CD4-positive, alpha-beta T cell (primary cell): ENCODE measurements around the gene CACNA1B. TPM values are rescaled to one million over a fixed set of nuclear protein-coding genes. Genes with fewer than 3 reads are reported as not detected.

Source experiments
- ATAC-seq: fragments of 200-7000 bp; cut with Tn5 transposase; one replicate; pipeline ENCODE4 v1.10.0; 2022; ENCODE audit warnings: mild to moderate bottlenecking; ENCODE audit not compliant: poor library complexity
- CTCF ChIA-PET: fragments of 350-600 bp; sonication (Branson Sonifier 250); formaldehyde crosslinking; loops from one replicate; lab custom pipeline; 2021; ENCODE audit warnings: antibody characterized with exemption, inconsistent platforms; lab: Charles Lee
- POLR2A ChIA-PET: fragments of 350-600 bp; sonication (Branson Sonifier 250); formaldehyde crosslinking; loops from one replicate; lab custom pipeline; 2021; ENCODE audit warnings: antibody characterized with exemption, inconsistent platforms; lab: Charles Lee
- DNase-seq, 14 experiments: peaks; one replicate each; pipeline ENCODE4 v3.0.0-alpha.2; 2013 to 2020; ENCODE audit warnings: mixed read lengths in 2 of 14
- H3K27ac ChIP-seq, 2 donors: one replicate each; pipeline versions ENCODE4 v1.5.1 to v1.7.0; 2013; ENCODE audit warnings: low read length in 2 of 2, low read depth in 1 of 2, mild to moderate bottlenecking in 1 of 2
- H3K27me3 ChIP-seq, 2 experiments: 1 replicate in 1 of 2; 2 replicates in 1 of 2; pipeline versions ENCODE4 v1.6.1 to v1.7.0; 2013; ENCODE audit warnings: low read length in 2 of 2, control low read depth in 1 of 2, mild to moderate bottlenecking in 1 of 2, moderate library complexity in 1 of 2; ENCODE audit not compliant: insufficient read depth in 2 of 2, control insufficient read depth in 1 of 2
- H3K36me3 ChIP-seq: one replicate; pipeline ENCODE4 v1.6.1; 2013; ENCODE audit warnings: low read length, control low read depth; ENCODE audit not compliant: insufficient read depth
- H3K4me1 ChIP-seq: one replicate; pipeline ENCODE4 v1.6.1; 2013; ENCODE audit warnings: low read length, control low read depth; ENCODE audit not compliant: insufficient read depth
- H3K4me3 ChIP-seq: one replicate; pipeline ENCODE4 v1.5.1; 2013; ENCODE audit warnings: mild to moderate bottlenecking, low read length, moderate library complexity
- H3K9me3 ChIP-seq, 2 experiments: 1 replicate in 1 of 2; 2 replicates in 1 of 2; pipeline versions ENCODE4 v1.6.1 to v1.7.0; 2013; ENCODE audit warnings: low read length in 2 of 2, mild to moderate bottlenecking in 2 of 2, control low read depth in 1 of 2, moderate library complexity in 1 of 2; ENCODE audit not compliant: control insufficient read depth in 1 of 2, insufficient read depth in 1 of 2
- H3K27ac Mint-ChIP-seq: one replicate; pipeline ENCODE4 v1.8.0; 2020; ENCODE audit warnings: mixed read lengths
- H3K27me3 Mint-ChIP-seq: one replicate; pipeline ENCODE4 v1.8.0; 2021; ENCODE audit warnings: mixed read lengths
- H3K36me3 Mint-ChIP-seq: one replicate; pipeline ENCODE4 v1.8.0; 2021; ENCODE audit warnings: low read depth, mixed read lengths
- H3K4me1 Mint-ChIP-seq: one replicate; pipeline ENCODE4 v1.8.0; 2021; ENCODE audit warnings: low read depth, mixed read lengths
- H3K4me3 Mint-ChIP-seq: one replicate; pipeline ENCODE4 v1.8.0; 2020; ENCODE audit warnings: mild to moderate bottlenecking, mixed read lengths
- H3K9me3 Mint-ChIP-seq: one replicate; pipeline ENCODE4 v1.8.0; 2020; ENCODE audit warnings: mixed read lengths
- intact Hi-C, 2 experiments: fragments of 100-400 bp; cut with DNase I in 1 of 2; cut with micrococcal nuclease in 1 of 2; formaldehyde crosslinking; loops; one replicate each; pipeline versions ENCODE4 v1.15.1 to v1.9.0; 2023 to 2025; cut with DNase I, micrococcal nuclease
- total RNA-seq, 174 experiments: library from RNA in 2 of 174; stranded (reverse) in 2 of 174; gene quantifications; one replicate each; pipeline ENCODE4 v1.2.3 and lab custom pipeline; 2021 to 2026
- TF ChIP-seq, protein P1 (sequence below): fragments of 200-600 bp; IDR thresholded peaks from one replicate; pipeline ENCODE4 v1.8.0; 2022; ENCODE audit warnings: antibody characterized with exemption, mild to moderate bottlenecking

The CACNA1B gene
- total RNA-seq, 2 experiments from 2014 or later, result not detected

- POLR2A ChIA-PET, result no interaction called here
- H3K27me3 ChIP-seq, result peaks cover 0 to 3% of the 10 kb centered on the region in 2 experiments
These were observed 241.8 kb downstream of the CACNA1B start for GRCh38 chr9:138119202-138120027.

GRCh38 chr9:138120072-138120471 is 242.5 kb downstream of the CACNA1B start:
- Histone ChIP-seq H3K4me3 (no peak overlapping the region), H3K27me3 (peaks cover 0 to 3% of the 10 kb centered on the region in 2 experiments), H3K27ac (no peak overlapping the region), H3K4me1 (no peaks in the 10 kb centered on the region), H3K9me3 (peaks cover 0 to 4% of the 10 kb centered on the region in 2 experiments), H3K36me3 (no peaks in the 10 kb centered on the region)
- Mint-ChIP-seq H3K27ac (no peak overlapping the region), H3K4me3 (no peak overlapping the region), H3K9me3 (no peaks in the 10 kb centered on the region), H3K36me3 (no peaks in the 10 kb centered on the region), H3K27me3 (peaks cover 4% of the 10 kb centered on the region), H3K4me1 (no peaks in the 10 kb centered on the region)
- TF ChIP-seq, protein P1, sequence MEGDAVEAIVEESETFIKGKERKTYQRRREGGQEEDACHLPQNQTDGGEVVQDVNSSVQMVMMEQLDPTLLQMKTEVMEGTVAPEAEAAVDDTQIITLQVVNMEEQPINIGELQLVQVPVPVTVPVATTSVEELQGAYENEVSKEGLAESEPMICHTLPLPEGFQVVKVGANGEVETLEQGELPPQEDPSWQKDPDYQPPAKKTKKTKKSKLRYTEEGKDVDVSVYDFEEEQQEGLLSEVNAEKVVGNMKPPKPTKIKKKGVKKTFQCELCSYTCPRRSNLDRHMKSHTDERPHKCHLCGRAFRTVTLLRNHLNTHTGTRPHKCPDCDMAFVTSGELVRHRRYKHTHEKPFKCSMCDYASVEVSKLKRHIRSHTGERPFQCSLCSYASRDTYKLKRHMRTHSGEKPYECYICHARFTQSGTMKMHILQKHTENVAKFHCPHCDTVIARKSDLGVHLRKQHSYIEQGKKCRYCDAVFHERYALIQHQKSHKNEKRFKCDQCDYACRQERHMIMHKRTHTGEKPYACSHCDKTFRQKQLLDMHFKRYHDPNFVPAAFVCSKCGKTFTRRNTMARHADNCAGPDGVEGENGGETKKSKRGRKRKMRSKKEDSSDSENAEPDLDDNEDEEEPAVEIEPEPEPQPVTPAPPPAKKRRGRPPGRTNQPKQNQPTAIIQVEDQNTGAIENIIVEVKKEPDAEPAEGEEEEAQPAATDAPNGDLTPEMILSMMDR, result no peak
- no peak for DNase-seq
- POLR2A ChIA-PET, result no interaction called here
- intact Hi-C loops, result no loop called here
- ATAC-seq, result no peak
- CTCF ChIA-PET, result no interaction called here

More at GRCh38 chr9:138119202-138120027, 241.8 kb downstream of the CACNA1B start:
- TF ChIP-seq, protein P1, result no peak
- Histone ChIP-seq H3K9me3 (peaks cover 0 to 4% of the 10 kb centered on the region in 2 experiments), H3K4me1 (no peaks in the 10 kb centered on the region), H3K36me3 (no peaks in the 10 kb centered on the region), H3K27ac (no peak overlapping the region), H3K4me3 (no peak overlapping the region)
- no peaks in the 10 kb centered on the region for H3K36me3 Mint-ChIP-seq
- H3K27ac Mint-ChIP-seq, result no peak overlapping the region
- no peak overlapping the region for H3K4me3 Mint-ChIP-seq
- ATAC-seq (no peak), DNase-seq (peak in 1 of 14 experiments; percentile 11)
- no peaks in the 10 kb centered on the region for H3K9me3 Mint-ChIP-seq
- CTCF ChIA-PET, result no interaction called here
- peaks cover 4% of the 10 kb centered on the region for H3K27me3 Mint-ChIP-seq
- no peaks in the 10 kb centered on the region for H3K4me1 Mint-ChIP-seq
- intact Hi-C loops, result no loop called here

DNA sequence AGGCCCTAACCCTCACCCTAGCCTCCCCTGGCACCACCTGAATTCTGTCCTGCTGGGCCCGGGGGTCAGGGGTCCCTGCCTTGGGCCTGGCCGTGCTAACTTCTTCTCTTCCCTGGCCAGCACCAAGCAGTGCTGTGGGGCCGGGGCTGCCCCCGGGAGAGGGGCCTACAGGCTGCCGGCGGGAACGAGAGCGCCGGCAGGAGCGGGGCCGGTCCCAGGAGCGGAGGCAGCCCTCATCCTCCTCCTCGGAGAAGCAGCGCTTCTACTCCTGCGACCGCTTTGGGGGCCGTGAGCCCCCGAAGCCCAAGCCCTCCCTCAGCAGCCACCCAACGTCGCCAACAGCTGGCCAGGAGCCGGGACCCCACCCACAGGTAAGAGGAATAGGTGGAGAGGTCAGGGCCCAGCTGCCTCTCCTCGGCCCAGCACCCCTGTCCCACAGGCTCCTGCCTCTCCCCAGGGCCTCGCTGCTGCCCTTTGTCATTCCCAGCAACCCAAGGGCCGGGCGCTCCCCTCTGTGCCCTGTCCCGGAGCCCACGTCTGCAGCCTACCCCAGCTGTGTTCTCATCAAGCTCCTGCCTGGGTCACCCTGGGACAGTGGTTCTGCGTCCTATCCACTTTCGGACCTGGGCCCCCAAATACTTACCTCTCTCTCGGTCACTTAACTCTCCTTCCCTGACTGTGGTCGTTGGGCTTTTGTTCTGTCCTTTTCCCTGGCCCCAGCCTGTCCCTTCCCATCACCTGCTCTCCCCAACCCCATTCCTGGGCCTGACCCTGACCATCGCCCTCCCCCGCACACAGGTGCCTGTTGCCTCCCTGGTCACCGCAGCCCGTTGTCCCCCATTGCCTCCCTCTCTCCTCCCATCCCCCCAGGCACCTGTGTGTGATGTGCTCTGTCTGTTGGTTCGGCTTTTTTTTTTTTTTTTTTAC is 243.2 kb downstream of the CACNA1B start:
- DNase-seq (peak in 1 of 14 experiments; percentile 14), ATAC-seq (no peak)
- Histone ChIP-seq H3K9me3 (peaks cover 0 to 5% of the 10 kb centered on the region in 2 experiments), H3K27me3 (no peaks in the 10 kb centered on the region), H3K4me1 (no peaks in the 10 kb centered on the region), H3K4me3 (no peak overlapping the region), H3K36me3 (no peaks in the 10 kb centered on the region), H3K27ac (no peak overlapping the region)
- Mint-ChIP-seq H3K27ac (no peak overlapping the region), H3K36me3 (no peaks in the 10 kb centered on the region), H3K9me3 (no peaks in the 10 kb centered on the region), H3K27me3 (peaks cover 4% of the 10 kb centered on the region), H3K4me1 (no peaks in the 10 kb centered on the region), H3K4me3 (no peak overlapping the region)
- ChIA-PET POLR2A (no interaction called here), CTCF (no interaction called here)
- intact Hi-C loops, result no loop called here
- TF ChIP-seq, protein P1, result no peak
